Transverse colon (tissue), 4 donors: Measurements from ENCODE around the gene HADHB. TPM values are rescaled to one million over a fixed set of nuclear protein-coding genes. Genes with fewer than 3 reads are reported as not detected.

Experiments used
- DNase-seq: peaks from one replicate; pipeline ENCODE4 v3.0.0-alpha.2; 2019
- H3K27ac ChIP-seq, 4 donors: fragments of 200-600 bp; sonication (generic); 2 replicates each; pipeline ENCODE4 v1.5.1; 2016 to 2018; ENCODE audit warnings: inconsistent platforms in 4 of 4
- H3K27me3 ChIP-seq: fragments of 200-600 bp; sonication (generic); 2 replicates; pipeline ENCODE4 v1.5.1; 2017; ENCODE audit warnings: inconsistent platforms
- H3K36me3 ChIP-seq, 4 donors: fragments of 200-600 bp; sonication (generic); 2 replicates each; pipeline ENCODE4 v1.5.1; 2017 to 2019; ENCODE audit warnings: inconsistent platforms in 4 of 4
- H3K4me1 ChIP-seq, 4 donors: fragments of 200-600 bp; sonication (generic); 2 replicates each; pipeline ENCODE4 v1.5.1; 2017 to 2020; ENCODE audit warnings: inconsistent platforms in 4 of 4
- H3K4me3 ChIP-seq, 4 donors: fragments of 200-600 bp; sonication (generic); 1 replicate in 1 of 4; 2 replicates in 3 of 4; pipeline versions ENCODE4 v1.5.1 to v1.6.1; 2017 to 2019; ENCODE audit warnings: inconsistent platforms in 4 of 4
- H3K9me3 ChIP-seq, 2 donors: fragments of 200-600 bp; sonication (generic); 2 replicates each; pipeline ENCODE4 v1.5.1; 2017 to 2019; ENCODE audit warnings: inconsistent platforms in 2 of 2
- CTCF ChIP-seq, 5 experiments: fragments of 200-600 bp in 3 of 5; fragments of 450-650 bp in 2 of 5; sonication (generic) in 3 of 5; IDR thresholded peaks; 1 replicate in 2 of 5; 2 replicates in 3 of 5; pipeline ENCODE4 v1.5.1; 2016 to 2017; ENCODE audit warnings: antibody characterized with exemption in 5 of 5, inconsistent platforms in 3 of 5, mild to moderate bottlenecking in 2 of 5, moderate library complexity in 1 of 5
- EP300 ChIP-seq: sonication (generic); formaldehyde crosslinking; IDR thresholded peaks from one replicate; pipeline ENCODE4 v1.6.1; 2017; ENCODE audit warnings: antibody characterized with exemption, low read depth
- POLR2A ChIP-seq: fragments of 450-650 bp; IDR thresholded peaks from one replicate; pipeline ENCODE4 v1.6.1; 2016; ENCODE audit warnings: antibody characterized with exemption, mild to moderate bottlenecking, moderate library complexity
- POLR2AphosphoS5 ChIP-seq, 3 donors: sonication (generic); formaldehyde crosslinking; IDR thresholded peaks; one replicate each; pipeline ENCODE4 v1.6.1; 2016; ENCODE audit warnings: antibody characterized with exemption in 3 of 3
- WGBS, 2 donors: methylation state at CpG; one replicate each; pipeline ENCODE4 v1.1.5; 2018; ENCODE audit warnings: low coverage in 1 of 2; 5-methylcytosine and 5-hydroxymethylcytosine counted together
- in situ Hi-C, 4 donors: fragments of 200-750 bp; cut with MboI; loops; one replicate each; pipeline versions ENCODE4 v1.15.0 to v1.15.1; 2017; ENCODE audit warnings: low sequenced_read_pairs in 3 of 4, low pct_ligation_motif_present in 1 of 4, low pct_unique_long_range_greater_than_20kb in 1 of 4
- intact Hi-C: fragments of 100-400 bp; cut with DNase I; formaldehyde crosslinking; loops from one replicate; pipeline ENCODE4 v1.15.1; 2023; ENCODE audit warnings: low total_unique reads
- total RNA-seq, 4 donors: library from RNA; depleted of rRNA; stranded (reverse); fragments of >200 nt; gene quantifications; one replicate each; pipeline ENCODE4 v1.1.0, GENCODE V29; 2016

The HADHB gene
- total RNA-seq, 4 donors from 2014 or later, result 53.1 to 182 (median 133) TPM

GRCh38 chr2:26333293-26333692 is 88.6 kb downstream of the HADHB start:
- 35% methylated on average over 2 of the region's 2 CpGs; no CpG with 5 or more reads in 1 of the 2 donors for WGBS, 2 donors
- Histone ChIP-seq H3K9me3 (no peaks in the 10 kb centered on the region), H3K4me1 (peaks cover 0 to 10% (median 3%) of the 10 kb centered on the region in 4 donors), H3K27me3 (no peaks in the 10 kb centered on the region), H3K27ac (no peak overlapping the region), H3K36me3 (no peaks in the 10 kb centered on the region), H3K4me3 (no peak overlapping the region)
- in situ Hi-C loops, result loop anchor here in 2 of 4 donors (25.0 kb wide), 2 partner anchors 96 to 371 kb away; partner anchors contain the start of genes HADHA (in 1 of the 2) and HADHB (in 1 of the 2)
- DNase-seq, result no peak
- TF ChIP-seq EP300 (no peak), POLR2AphosphoS5 (IDR thresholded peaks at IDR 0.05) (no peak), POLR2A (no peak), CTCF (IDR thresholded peaks at IDR 0.05) (no peak)
- intact Hi-C loops, result no loop called here

- intact Hi-C loops, result no loop called here
- in situ Hi-C loops, result loop anchor here in 2 of 4 donors (25.0 kb wide), 2 partner anchors 98 to 373 kb away; partner anchors contain the start of genes HADHA (in 1 of the 2) and HADHB (in 1 of the 2)
- Histone ChIP-seq H3K27ac (no peak overlapping the region), H3K9me3 (no peaks in the 10 kb centered on the region), H3K4me3 (no peak overlapping the region), H3K4me1 (peaks cover 0 to 3% (median under 1%) of the 10 kb centered on the region in 4 donors), H3K36me3 (no peaks in the 10 kb centered on the region), H3K27me3 (no peaks in the 10 kb centered on the region)
- no peak for DNase-seq
- TF ChIP-seq CTCF (IDR thresholded peaks at IDR 0.05), result no peak
- TF ChIP-seq POLR2AphosphoS5 (IDR thresholded peaks at IDR 0.05), result no peak
- no peak for TF ChIP-seq EP300
- no peak for TF ChIP-seq POLR2A
- WGBS, 2 donors, result 43 to 67% methylated on average over 3 of the region's 3 CpGs
Observed at GRCh38 chr2:26335231-26335630, 90.5 kb downstream of the HADHB start.

- H3K27me3 ChIP-seq, result no peaks in the 10 kb centered on the region
- in situ Hi-C loops (loop anchor here in 2 of 4 donors (25.0 kb wide), 2 partner anchors 99 to 374 kb away; partner anchors contain the start of genes HADHA (in 1 of the 2) and HADHB (in 1 of the 2)), intact Hi-C loops (no loop called here)
- H3K36me3 ChIP-seq, result no peaks in the 10 kb centered on the region
- H3K9me3 ChIP-seq, result no peaks in the 10 kb centered on the region
- WGBS, 2 donors, result 85% methylated on average over 2 of the region's 2 CpGs; no CpG with 5 or more reads in 1 of the 2 donors
- no peaks in the 10 kb centered on the region for H3K4me1 ChIP-seq
- TF ChIP-seq POLR2A, result no peak
- TF ChIP-seq POLR2AphosphoS5 (IDR thresholded peaks at IDR 0.05), result no peak
- no peak for DNase-seq
- no peak overlapping the region for H3K4me3 ChIP-seq
- H3K27ac ChIP-seq, result no peak overlapping the region
Observed at GRCh38 chr2:26336719-26337118, 92.0 kb downstream of the HADHB start.

GRCh38 chr2:26337298-26337697 is 92.6 kb downstream of the HADHB start:
- TF ChIP-seq POLR2AphosphoS5 (IDR thresholded peaks at IDR 0.05) (no peak), CTCF (IDR thresholded peaks at IDR 0.05) (no peak), POLR2A (no peak), EP300 (no peak)
- Histone ChIP-seq H3K27ac (no peak overlapping the region), H3K4me3 (no peak overlapping the region), H3K4me1 (no peaks in the 10 kb centered on the region), H3K36me3 (no peaks in the 10 kb centered on the region), H3K27me3 (no peaks in the 10 kb centered on the region), H3K9me3 (no peaks in the 10 kb centered on the region)
- 88 to 96% methylated on average over 2 of the region's 2 CpGs for WGBS, 2 donors
- in situ Hi-C loops, result loop anchor here in 2 of 4 donors (25.0 kb wide), 2 partner anchors 100 to 375 kb away; partner anchors contain the start of genes HADHA (in 1 of the 2) and HADHB (in 1 of the 2)
- DNase-seq, result no peak
- intact Hi-C loops, result no loop called here

Other genes starting within 250 kb of the HADHB start
- 100 to 1,000 TPM in 3 of 4 donors, 10 to 100 TPM in 1; 99.5 to 150 (median 144) TPM for gene RAB10, start 210.9 kb upstream of the HADHB start, total RNA-seq
- gene GAREM2, start 71.9 kb upstream of the HADHB start, total RNA-seq, result 1 to 10 TPM in 3 of 4 donors, not detected in 1; 1.5 to 4.6 (median 2.2) TPM
- 100 to 1,000 TPM in 2 of 4 donors, 10 to 100 TPM in 2; 92.8 to 233 (median 142) TPM for gene HADHA, start 307 bp upstream of the HADHB start, total RNA-seq
- gene SELENOI, start 101.2 kb downstream of the HADHB start, total RNA-seq, result 10 to 100 TPM; 12.1 to 37.4 (median 26.9) TPM
- not detected for gene ADGRF3, start 101.8 kb downstream of the HADHB start, total RNA-seq
- not detected for gene DRC1, start 157.0 kb downstream of the HADHB start, total RNA-seq
- under 1 TPM in 1 of 4 donors, not detected in 3; 0.37 TPM for gene OTOF, start 233.2 kb downstream of the HADHB start, total RNA-seq